Endothelial cell of umbilical vein (primary cell): Measurements from ENCODE around the gene SAMD4A. TPM values are rescaled to one million over a fixed set of nuclear protein-coding genes. Genes with fewer than 3 reads are reported as not detected.

Source experiments
- BruUV-seq: library from RNA; stranded (reverse); fragments of 400-500 nt; replicated peaks from 2 replicates; lab custom pipeline; 2021; lab: Mats Ljungman, UMichigan
- CTCF ChIA-PET: fragments of 300-600, 350-600 bp; sonication (Branson Sonifier 250); formaldehyde crosslinking; loops from one replicate; lab custom pipeline; 2021; ENCODE audit warnings: antibody characterized with exemption, inconsistent platforms; lab: Charles Lee
- POLR2A ChIA-PET: fragments of 300-600, 350-600 bp; sonication (Branson Sonifier 250); formaldehyde crosslinking; loops from one replicate; lab custom pipeline; 2021; ENCODE audit warnings: antibody characterized with exemption, inconsistent platforms; lab: Charles Lee
- DNase-seq: peaks from one replicate; pipeline ENCODE4 v3.0.0-alpha.2; 2011; ENCODE audit warnings: low read depth, low spot score
- FAIRE-seq: peaks from 2 replicates; lab custom pipeline; 2011; peaks lifted over from hg19 to GRCh38; lab: Jason Lieb, UNC
- H2AFZ ChIP-seq: 2 replicates; pipeline ENCODE4 v1.6.0; 2012; ENCODE audit warnings: low read depth, low read length, control low read depth, inconsistent platforms
- H3K27ac ChIP-seq: 2 replicates; pipeline ENCODE4 v1.5.1; 2011; ENCODE audit warnings: low read depth, mild to moderate bottlenecking, control low read depth, low read length, moderate library complexity; ENCODE audit not compliant: insufficient read depth
- H3K27me3 ChIP-seq, 2 experiments: 2 replicates each; pipeline versions ENCODE4 v1.6.0 to v1.6.1; 2011; ENCODE audit warnings: low read length in 2 of 2, mixed read lengths in 1 of 2; ENCODE audit not compliant: control insufficient read depth in 2 of 2, insufficient read depth in 2 of 2
- H3K36me3 ChIP-seq, 2 experiments: 2 replicates in 1 of 2; 3 replicates in 1 of 2; pipeline ENCODE4 v1.5.1; 2011; ENCODE audit warnings: low read length in 2 of 2, mild to moderate bottlenecking in 1 of 2, moderate library complexity in 1 of 2; ENCODE audit not compliant: control insufficient read depth in 2 of 2, insufficient read depth in 2 of 2; ENCODE audit errors: extremely low read depth in 1 of 2
- H3K4me1 ChIP-seq: 3 replicates; pipeline ENCODE4 v1.5.1; 2011; ENCODE audit warnings: mild to moderate bottlenecking, low read length; ENCODE audit not compliant: control insufficient read depth, insufficient read depth; ENCODE audit errors: extremely low read depth
- H3K4me2 ChIP-seq: 2 replicates; pipeline ENCODE4 v1.6.1; 2011; ENCODE audit warnings: low read length, control low read depth, mixed read lengths; ENCODE audit not compliant: insufficient read depth
- H3K4me3 ChIP-seq, 3 experiments: fragments of 200-600 bp in 1 of 3; sonication (generic), shearing (Covaris generic) in 1 of 3; replicated peaks in 1 of 3; 2 replicates each; pipeline ENCODE4 v1.5.1; 2011 to 2016; ENCODE audit warnings: control low read depth in 3 of 3, low read length in 3 of 3, mild to moderate bottlenecking in 2 of 3, inconsistent platforms in 1 of 3, low read depth in 1 of 3, moderate library complexity in 1 of 3; ENCODE audit not compliant: insufficient read depth in 1 of 3
- H3K79me2 ChIP-seq: 2 replicates; pipeline ENCODE4 v1.6.0; 2012; ENCODE audit warnings: low read length, inconsistent platforms; ENCODE audit not compliant: control insufficient read depth, insufficient read depth
- H3K9ac ChIP-seq: replicated peaks from 2 replicates; pipeline ENCODE3; 2011; ENCODE audit warnings: low read length, control low read depth; ENCODE audit not compliant: insufficient read depth; ENCODE audit errors: extremely low read depth
- H3K9me1 ChIP-seq: replicated peaks from 3 replicates; pipeline ENCODE4 v1.6.0; 2011; ENCODE audit warnings: mild to moderate bottlenecking, low read length; ENCODE audit not compliant: control insufficient read depth, insufficient read depth; ENCODE audit errors: extremely low read depth
- H3K9me3 ChIP-seq: replicated peaks from 2 replicates; pipeline ENCODE4 v1.5.1; 2012; ENCODE audit warnings: low read length, inconsistent platforms; ENCODE audit not compliant: control insufficient read depth, insufficient read depth
- H4K20me1 ChIP-seq: replicated peaks from 2 replicates; pipeline ENCODE3; 2011; ENCODE audit warnings: mild to moderate bottlenecking, low read length; ENCODE audit not compliant: control insufficient read depth, insufficient read depth; ENCODE audit errors: extremely low read depth
- EZH2 ChIP-seq: IDR thresholded peaks from 2 replicates; pipeline ENCODE4 v1.6.1; 2012; ENCODE audit warnings: borderline replicate concordance, low read depth, mild to moderate bottlenecking, moderate library complexity, low read length, inconsistent platforms; ENCODE audit not compliant: severe bottlenecking
- FOS ChIP-seq: IDR thresholded peaks from 2 replicates; pipeline ENCODE4 v1.6.1; 2011; ENCODE audit warnings: mild to moderate bottlenecking, low read length, moderate library complexity, borderline replicate concordance; ENCODE audit not compliant: insufficient read depth
- GATA2 ChIP-seq: IDR thresholded peaks from 2 replicates; pipeline ENCODE4 v1.7.0; 2011; ENCODE audit warnings: low read depth, mild to moderate bottlenecking, moderate library complexity, mixed read lengths, low read length; ENCODE audit not compliant: insufficient read length, insufficient read depth
- MAX ChIP-seq: IDR thresholded peaks from 2 replicates; pipeline ENCODE4 v1.6.1; 2011; ENCODE audit not compliant: insufficient read depth, insufficient read length
- MYC ChIP-seq: IDR thresholded peaks from one replicate; pipeline ENCODE4 v1.6.1; 2011; ENCODE audit warnings: mild to moderate bottlenecking, low read depth, low read length
- POLR2A ChIP-seq: IDR thresholded peaks from 2 replicates; pipeline ENCODE4 v1.6.1; 2012; ENCODE audit warnings: low read depth, mild to moderate bottlenecking, control low read depth, low read length
- POLR2AphosphoS5 ChIP-seq: IDR thresholded peaks from 2 replicates; pipeline ENCODE4 v1.6.1; 2012; ENCODE audit warnings: low read depth, mild to moderate bottlenecking, control low read depth, low read length, moderate library complexity; ENCODE audit not compliant: insufficient read depth
- dilution Hi-C: fragments of 300-500 bp; cut with MboI; formaldehyde crosslinking; loops from one replicate; pipeline ENCODE4 v1.15.0; 2019; ENCODE audit warnings: low sequenced_read_pairs; ENCODE audit not compliant: extremely low pct_ligation_motif_present
- intact Hi-C: fragments of 100-400 bp; cut with micrococcal nuclease; formaldehyde crosslinking; loops from one replicate; pipeline ENCODE4 v1.10.0; 2022
- polyA plus RNA-seq, 4 experiments: library from polyadenylated mRNA; depleted of rRNA in 3 of 4; stranded (reverse) in 3 of 4; unstranded in 1 of 4; fragments of >200 nt; gene quantifications; 2 replicates each; pipeline versions ENCODE4 v1.2.1 to v1.2.3, GENCODE V29; 2011 to 2012; ENCODE audit warnings: missing spikeins in 1 of 4
- total RNA-seq: library from RNA; stranded (reverse); gene quantifications from 2 replicates; pipeline ENCODE4 v1.2.3, GENCODE V29; 2021

The SAMD4A gene
- total and polyA plus RNA-seq, 2 donors (not counting 3 experiments of a cell fraction or from before 2014, with no cell fraction given), result 37.7 to 95.3 TPM

GRCh38 chr14:54692284-54692772 is 125.4 kb downstream of the SAMD4A start:
- DNase-seq, result no peak

DNA sequence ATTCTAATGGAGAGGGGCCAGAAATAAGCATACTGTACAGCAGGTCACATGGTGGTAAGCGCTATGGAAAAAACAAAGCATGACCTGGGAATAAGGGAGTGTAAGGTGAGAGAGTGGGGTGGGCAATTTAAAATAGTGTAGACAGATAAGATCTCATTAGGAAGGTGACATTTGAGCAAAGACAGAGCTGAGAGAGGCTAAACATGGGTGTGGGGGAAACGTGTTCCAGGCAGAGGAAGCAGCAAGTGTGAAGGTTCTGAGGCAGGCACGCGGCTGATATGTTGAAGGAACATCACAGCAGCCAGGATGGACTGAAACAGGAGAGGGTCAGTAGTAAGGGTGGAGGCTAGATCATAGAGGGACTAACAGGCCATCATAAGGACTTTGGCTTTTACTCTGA is 126.8 kb downstream of the SAMD4A start:
- Histone ChIP-seq H3K4me1 (peaks cover 23% of the 10 kb centered on the region), H3K9me1 (no peaks in the 10 kb centered on the region), H3K27me3 (no peaks in the 10 kb centered on the region), H3K27ac (no peak overlapping the region), H4K20me1 (no peaks in the 10 kb centered on the region), H2AFZ (no peak overlapping the region), H3K9me3 (no peaks in the 10 kb centered on the region), H3K9ac (no peak overlapping the region), H3K79me2 (peaks cover 48% of the 10 kb centered on the region), H3K36me3 (peaks cover 0 to 1% of the 10 kb centered on the region in 2 experiments), H3K4me3 (no peak overlapping the region), H3K4me2 (no peak overlapping the region)
- intact Hi-C loops (loop anchor here (5.0 kb wide), 1 partner anchor 186 kb away; the partner anchor contains the start of gene CGRRF1), dilution Hi-C loops (no loop called here)
- TF ChIP-seq FOS, result no peak
- no peak for TF ChIP-seq EZH2
- no peak for TF ChIP-seq POLR2A
- no peak for TF ChIP-seq POLR2AphosphoS5
- no peak for TF ChIP-seq GATA2
- no peak for TF ChIP-seq MYC
- no peak for DNase-seq
- BruUV-seq, result no TSS peak
- CTCF ChIA-PET, result interaction anchor here (0.9 to 1.6 kb wide), 5 partner anchors 9 to 130 kb away, joined by 3 to 6 read pairs (median 4); partner anchors contain the start of gene SAMD4A
- POLR2A ChIA-PET, result no interaction called here
- FAIRE-seq, result no peak

More at GRCh38 chr14:54692284-54692772, 125.4 kb downstream of the SAMD4A start:
- Histone ChIP-seq H2AFZ (no peak overlapping the region), H3K9me1 (no peaks in the 10 kb centered on the region), H3K4me3 (no peak overlapping the region), H3K9ac (no peak overlapping the region), H3K4me1 (peaks cover 12% of the 10 kb centered on the region), H3K27me3 (no peaks in the 10 kb centered on the region), H3K4me2 (no peak overlapping the region), H4K20me1 (no peaks in the 10 kb centered on the region), H3K27ac (no peak overlapping the region), H3K79me2 (peaks cover 54% of the 10 kb centered on the region), H3K9me3 (no peaks in the 10 kb centered on the region), H3K36me3 (peaks cover 0 to 1% of the 10 kb centered on the region in 2 experiments)
- no peak for TF ChIP-seq MAX
- CTCF ChIA-PET, result interaction anchor here (1.0 to 2.5 kb wide), 4 partner anchors 15 to 128 kb away, joined by 3 to 6 read pairs (median 5); partner anchors contain the start of gene SAMD4A
- POLR2A ChIA-PET, result interaction anchor here (0.6 kb wide), 1 partner anchor 131 kb away, joined by 4 read pairs; no protein-coding TSS in a partner anchor
- BruUV-seq, result no TSS peak
- intact Hi-C loops, result loop anchor here (5.0 kb wide), 1 partner anchor 185 kb away; the partner anchor contains the start of gene CGRRF1
- peak; percentile 57 for FAIRE-seq
- dilution Hi-C loops, result no loop called here
